Astrocyte (in vitro differentiated cells and primary cell): ENCODE results near the gene CABLES1.

ENCODE experiments used
- CTCF ChIP-seq: IDR thresholded peaks from 2 replicates; pipeline ENCODE4 v1.5.1; 2011; ENCODE audit warnings: low read depth, mild to moderate bottlenecking, inconsistent platforms, low read length, moderate library complexity; ENCODE audit not compliant: insufficient read depth
- EZH2 ChIP-seq: IDR thresholded peaks from 2 replicates; pipeline ENCODE4 v1.6.1; 2012; ENCODE audit warnings: mild to moderate bottlenecking, low read length, inconsistent platforms; ENCODE audit not compliant: insufficient read depth

- TF ChIP-seq CTCF (no peak), EZH2 (no peak)
Observed at GRCh38 chr18:23163786-23164533, 28.7 kb downstream of the CABLES1 start.
